GM19025 (cell line): ENCODE data around the gene JTB.

Experiments
- ATAC-seq: cut with Tn5 transposase; IDR thresholded peaks from one replicate; pipeline ENCODE4 v1.9.1; 2021; ENCODE audit warnings: mild to moderate bottlenecking, low read depth, moderate library complexity; ENCODE audit not compliant: unreplicated experiment

Gene JTB

DNA sequence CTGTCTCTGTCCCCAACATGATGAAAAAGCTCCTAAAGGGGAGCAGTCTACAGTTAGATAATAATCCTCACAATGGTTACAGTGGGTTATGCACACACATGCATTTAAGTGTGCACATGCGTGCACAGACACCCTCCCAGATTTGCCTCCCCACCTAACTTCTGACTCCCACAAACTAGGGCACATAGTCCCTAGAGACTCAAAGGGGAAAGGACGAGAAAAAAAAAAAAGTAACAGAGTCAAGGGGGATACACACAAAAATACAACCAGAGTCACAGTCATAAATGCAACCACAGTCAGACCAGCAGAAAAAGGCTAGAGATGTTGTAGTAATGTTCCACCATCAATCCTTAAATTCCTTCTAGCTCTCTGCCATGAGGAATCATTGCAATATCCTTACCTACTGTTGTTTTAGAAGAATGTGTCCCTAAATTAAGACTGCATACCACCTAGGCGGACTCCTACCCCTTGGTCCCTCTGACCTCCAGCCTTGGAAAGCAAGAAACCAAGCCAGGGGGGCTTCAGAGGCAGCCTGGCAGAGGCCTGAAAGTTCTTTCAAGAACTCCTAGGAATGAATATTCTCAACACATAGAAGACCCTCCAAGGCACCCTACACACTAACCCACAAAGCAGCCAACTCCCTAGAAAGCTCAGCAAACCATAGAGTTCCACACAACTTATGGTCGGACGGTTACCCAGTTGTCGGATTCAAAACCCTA lies 20.3 kb downstream of the JTB start:
- ATAC-seq, result no peak

DNA sequence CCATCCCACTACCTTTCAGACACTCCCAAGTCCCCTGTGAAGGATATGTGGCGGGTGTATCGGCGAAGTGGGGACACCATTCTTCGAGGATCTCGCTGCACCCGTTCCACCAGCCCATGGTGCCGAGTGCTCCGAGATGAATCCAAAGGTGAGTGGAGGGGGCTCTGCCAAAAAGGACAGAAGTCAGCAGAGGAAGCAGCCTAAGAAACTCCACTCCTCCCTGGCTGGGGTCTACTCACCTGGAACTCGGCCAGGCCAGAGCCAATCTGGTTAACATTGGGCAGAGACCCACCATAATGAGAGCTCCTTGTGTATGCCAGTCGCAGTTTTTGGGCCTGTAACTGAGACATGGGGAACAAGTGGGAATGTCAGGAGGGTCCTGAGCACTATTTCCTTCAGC lies 22.6 kb downstream of the JTB start:
- ATAC-seq, result no peak

DNA sequence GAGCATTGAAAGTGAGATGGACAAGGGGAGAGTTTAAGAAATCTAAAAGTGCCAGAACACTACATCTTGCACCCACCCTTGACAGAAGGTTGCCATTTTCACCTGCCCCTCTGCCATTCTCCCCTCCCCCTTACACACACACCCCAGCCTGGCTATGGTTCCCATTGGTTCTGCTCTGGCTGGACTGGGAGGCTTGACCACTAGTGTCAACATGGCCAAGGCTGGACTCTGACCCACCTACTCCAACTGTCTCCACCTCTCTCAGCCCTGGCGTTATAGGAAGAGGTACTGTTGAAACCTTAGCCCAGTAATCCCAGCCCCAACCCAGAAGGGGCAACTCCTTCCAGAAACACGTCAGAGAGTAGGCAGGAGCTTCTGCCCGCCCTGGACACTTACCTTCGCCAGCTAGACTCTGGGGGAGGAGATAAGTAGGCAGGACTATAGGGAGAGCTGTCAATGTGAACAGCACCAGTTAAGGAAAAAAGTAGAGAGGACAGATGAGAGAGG lies 23.6 kb downstream of the JTB start:
- ATAC-seq, result no peak

DNA sequence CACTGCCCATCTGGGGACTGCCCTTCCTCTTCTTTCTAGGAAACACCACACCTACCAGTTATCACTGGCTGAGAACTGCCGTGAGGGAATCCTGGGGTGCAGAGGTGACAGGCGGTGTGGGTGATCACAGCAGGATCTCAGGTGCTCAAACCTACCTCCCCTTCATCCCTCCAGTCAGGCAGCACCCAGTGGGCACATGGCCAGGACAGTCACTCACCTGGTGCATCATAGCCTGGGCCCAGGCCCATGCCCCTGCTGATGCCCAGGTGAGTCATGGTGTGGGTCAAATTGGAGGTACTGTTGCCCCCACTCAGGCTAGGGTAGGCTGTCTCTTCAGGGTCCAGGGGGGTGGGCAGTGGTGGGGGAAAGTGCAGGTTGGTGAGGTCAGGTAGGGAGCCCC lies 25.7 kb downstream of the JTB start:
- no peak for ATAC-seq

DNA sequence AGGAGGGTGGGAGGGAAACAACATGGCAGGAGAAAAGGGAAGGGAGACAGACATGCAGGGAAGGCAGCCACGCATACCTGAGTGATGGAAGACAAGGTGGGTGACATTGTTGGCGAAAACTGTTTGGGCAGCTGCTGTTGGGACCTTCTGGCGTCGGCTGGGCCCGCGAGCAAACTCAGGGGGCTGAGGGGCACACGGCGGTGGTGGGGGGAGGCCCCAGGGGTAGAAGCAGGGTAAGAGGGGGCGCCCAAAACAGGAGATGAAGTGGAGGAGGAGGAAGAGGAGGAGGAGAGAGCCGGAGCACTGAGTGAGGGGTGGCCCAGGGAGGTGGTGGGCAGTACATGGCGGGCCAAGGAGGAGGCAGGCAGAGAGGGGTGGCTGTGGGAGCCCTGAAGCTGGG lies 26.3 kb downstream of the JTB start:
- no peak for ATAC-seq

DNA sequence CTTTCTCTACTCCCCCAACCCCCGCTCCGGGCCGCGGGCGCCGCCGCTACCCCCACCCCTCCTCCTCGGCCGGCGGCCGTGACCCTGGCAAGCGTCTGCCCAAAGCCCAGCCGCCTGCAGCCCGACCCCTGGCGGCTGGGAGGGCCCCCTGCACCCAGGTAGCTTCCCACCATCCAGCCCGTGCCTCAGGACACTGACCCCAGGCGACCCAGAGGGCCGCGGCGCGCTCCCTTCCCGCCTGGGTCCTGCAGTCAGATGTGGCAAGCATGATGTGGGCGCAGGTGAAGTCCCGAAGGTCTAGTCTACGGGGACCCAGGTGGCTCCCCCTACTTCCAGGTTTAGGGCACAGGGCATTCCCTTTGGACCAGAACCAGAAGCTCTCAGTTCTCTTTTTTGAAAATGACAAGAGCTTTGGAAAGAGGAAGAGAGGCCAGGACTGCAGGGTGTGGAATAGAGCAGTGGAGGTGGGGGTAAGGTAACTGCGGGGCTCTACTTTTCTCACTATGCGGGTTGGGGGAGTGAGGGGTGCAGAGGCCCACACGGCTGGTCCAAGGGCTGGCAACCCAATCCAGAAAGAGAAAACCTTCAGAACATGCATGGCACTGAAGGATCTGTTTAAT lies 30.7 kb downstream of the JTB start, which contains the start of gene DENND4B:
DENND4B (minus strand) TSS at position 97 of the 620 bp plus-strand sequence. CDS start 2,344 bp downstream, outside the sequence.
- ATAC-seq, result peak; percentile 64

DNA sequence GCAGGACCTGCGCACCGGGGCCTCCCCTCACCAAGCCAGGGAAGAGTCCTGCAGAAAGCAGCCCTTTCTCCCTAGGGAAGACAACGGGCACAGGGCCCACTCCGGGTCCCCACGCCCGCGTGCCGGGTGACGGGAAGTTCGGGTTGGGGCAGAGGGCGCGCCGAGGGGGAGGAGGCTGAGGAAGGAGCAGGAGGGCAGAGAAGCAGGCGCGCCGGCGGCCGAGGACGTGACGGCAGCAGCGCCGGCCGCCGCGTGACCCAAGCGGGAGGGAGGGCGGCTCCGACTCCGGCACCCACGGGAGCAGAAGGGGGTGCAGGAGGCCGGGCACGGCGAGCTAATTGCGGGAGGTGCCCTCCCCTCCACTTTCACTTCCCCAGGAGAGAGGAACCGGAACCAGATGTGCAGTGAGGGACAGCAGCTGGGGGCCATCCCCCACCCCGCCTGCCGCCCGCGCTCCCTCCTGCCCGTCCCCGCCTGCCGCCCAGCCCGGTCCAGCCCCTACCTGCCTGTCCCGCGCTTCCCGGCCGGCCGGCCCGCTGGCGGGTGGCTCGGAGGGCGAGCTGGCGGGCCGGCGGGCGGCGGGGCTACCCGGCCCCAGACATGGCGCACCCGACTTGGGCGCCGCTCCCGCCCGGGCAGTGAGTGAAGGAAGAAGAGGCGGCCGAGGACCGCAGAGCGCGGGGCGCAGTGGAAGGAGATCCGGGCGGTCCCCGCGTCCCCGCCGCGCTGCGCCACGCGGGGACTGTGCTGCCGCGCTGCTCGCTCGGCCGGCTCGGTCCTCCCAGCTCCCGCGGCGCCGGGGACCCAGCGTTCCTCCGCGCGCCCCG lies 31.5 kb downstream of the JTB start:
- ATAC-seq, result peak; percentile 64

DNA sequence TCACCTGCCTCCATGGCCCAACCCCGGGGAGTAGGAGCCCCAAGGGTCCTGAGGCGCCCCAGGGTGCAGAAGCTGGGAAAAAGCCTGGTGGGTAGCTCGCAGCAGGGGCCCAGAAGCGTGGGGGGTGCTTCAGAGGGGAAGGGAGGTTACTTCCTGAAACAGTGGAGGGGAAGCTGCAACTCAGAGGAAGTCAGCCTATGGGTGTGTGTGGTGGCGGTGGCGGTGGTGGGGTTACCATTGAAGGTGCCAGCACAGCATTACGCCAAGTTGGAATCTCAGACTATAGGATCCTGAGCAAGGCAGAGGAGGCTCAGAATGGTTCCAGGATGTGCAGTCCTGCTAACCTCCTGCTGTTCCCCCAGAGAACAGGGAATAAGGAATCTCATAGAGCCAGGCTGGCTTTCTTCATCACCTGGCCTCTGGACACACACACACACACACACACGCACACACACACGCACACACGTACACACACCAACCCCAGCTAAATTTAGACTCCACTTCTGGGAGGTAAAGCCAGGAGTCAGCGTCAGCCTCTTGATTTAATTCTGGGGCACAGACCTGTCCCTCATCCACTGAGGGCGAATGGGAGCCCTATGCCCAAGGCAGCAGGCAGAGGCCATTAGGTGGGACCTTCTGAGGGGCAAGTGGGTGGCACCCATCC lies 32.2 kb downstream of the JTB start:
- no peak for ATAC-seq

DNA sequence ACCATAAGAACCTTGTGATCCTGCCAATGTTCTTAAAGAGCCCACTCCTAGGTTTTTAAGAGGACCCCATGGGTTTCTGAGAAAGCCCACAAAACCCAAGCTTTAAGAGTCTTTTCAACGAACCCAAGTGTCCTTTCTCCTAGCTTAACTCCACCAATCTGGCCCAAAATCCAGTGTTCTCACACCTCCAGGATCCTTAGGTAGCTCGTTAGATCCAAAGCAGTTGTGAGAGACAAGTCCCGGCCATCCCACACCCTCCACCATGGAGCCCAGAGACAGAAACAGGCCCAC lies 32.7 kb downstream of the JTB start:
- ATAC-seq, result no peak

DNA sequence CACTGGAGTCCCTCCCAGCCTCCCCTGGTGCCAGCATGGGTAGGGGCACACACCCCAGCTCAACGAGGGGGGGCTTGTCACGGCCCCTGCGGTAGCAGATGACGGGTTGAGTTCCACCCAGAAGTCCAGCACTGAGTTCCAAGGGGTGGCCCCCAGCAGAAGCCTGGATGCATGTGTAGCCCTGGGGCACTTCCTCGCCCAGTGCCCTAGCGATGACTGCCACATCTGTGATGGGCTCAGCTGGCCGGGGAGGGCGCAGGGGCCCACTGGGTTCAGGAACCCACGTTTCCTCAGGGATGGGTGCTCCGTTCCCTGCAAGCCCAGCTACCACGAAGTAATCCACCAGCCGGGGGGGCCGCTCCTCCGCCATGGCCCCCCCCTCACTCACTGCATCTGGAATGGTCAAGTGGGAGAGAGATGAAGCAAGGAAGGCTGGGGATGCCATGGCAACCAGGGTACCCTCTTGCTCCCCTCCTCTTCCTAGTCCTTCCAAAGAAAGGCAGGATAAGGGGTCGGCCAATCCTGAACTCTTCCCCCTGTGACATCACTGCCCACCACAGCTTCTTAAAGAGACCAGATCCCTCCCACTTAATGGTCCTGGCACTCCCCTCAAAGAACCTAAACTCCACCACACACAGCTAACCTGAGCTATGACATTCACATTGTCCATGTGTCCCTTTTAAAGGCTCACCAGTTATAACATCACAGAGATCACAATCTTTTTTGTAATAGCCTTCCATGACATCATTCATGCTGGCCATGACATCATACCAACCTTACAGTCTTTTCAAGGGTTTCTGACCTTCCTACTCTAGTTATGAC lies 33.3 kb downstream of the JTB start:
- ATAC-seq, result no peak

DNA sequence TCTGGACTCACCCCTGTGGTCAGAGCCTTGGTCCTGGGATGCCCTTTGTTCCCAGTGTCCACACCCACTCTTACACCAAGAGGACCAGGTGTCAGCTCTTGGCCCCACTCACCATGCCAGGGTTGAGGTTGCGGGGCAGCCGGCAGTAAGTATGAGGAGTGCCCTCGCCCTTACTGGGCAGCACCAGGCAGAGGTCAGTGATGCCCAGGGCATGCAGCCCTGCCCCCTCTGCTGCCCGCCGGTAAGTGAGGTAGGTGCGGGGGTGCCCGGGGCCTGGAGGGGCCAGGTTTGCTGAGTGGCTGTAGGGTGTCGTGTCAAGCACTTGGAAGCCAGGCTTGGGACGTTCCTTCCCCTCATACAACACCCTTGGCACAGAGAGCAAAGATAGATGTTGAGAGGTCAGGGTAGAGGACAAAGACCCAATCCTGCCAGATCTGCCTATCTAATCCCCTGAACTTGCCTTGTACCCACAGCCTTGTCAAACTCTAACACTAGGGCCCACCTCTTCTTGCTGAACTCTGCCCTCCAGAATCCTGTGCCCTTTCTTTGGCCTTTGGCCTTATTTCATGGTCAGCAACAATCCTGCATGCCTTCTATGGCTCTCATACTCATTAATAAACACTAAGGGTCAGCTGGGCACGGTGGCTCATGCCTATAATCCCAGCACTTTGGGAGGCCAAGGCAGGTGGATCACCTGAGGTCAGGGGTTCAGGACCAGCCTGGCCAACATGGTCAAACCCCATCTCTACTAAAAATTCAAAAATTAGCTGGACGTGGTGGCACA lies 34.5 kb downstream of the JTB start:
- no peak for ATAC-seq

DNA sequence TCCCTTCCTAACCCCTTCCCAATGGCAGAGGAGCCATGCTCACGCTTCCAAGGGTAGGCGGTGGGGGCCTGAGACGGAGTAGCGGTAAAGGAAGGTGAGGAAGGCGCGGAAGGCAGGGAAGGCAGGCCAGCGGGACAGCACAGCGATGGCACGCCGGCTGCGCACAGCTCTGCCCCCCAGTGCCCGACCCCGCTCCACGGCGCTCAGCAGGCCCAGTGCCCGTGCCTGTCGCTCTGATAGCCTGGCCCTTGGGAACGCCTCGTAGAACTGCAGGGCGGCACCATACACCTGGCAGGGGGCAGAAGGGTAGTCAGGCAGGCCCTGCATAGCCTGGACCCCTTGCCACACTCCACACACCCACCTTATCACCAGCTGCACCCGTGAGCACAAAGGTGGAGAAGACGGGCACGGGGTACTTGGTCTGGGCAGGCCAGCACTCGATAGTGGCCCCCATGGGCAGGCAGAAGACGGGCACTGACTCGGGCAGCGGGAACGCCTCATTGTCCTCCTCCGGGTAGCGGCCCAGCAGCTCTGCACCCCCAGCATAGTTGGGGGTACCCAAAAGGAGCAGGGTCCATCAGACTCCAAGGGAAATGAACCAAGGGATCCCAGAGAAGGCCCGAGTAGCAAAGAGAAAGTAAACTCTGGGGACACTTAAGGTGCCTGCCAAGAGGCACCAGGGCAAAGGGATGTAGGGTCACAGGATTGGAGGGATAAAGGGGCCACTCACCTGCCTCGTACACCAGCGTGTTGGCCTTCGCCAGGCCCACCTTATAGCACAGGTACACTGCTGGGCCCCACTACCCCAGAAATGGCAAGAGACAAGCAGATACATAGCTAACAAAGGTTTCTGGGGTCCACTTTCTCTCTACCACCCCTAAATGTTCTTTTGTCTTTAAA lies 35.4 kb downstream of the JTB start:
- no peak for ATAC-seq

DNA sequence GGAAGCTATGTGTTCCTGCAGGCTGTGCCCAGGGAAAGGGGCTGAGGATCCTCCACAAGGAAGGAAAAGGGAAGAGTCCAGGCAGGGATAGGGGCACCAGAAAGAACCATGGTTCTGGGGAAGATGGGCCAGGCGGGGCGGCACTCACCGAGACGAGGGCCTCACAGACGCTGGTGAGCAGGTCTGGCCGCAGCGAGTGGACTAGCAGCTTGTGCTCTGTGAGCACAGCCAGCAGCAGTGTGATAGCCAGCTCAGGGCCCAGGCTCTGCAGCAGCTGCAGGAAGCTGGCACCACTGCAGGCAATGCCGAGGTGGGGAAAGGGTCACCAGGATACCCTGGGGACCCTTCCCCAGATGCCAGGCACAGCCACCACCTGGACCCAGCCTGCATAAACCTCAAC lies 36.7 kb downstream of the JTB start:
- ATAC-seq, result no peak

DNA sequence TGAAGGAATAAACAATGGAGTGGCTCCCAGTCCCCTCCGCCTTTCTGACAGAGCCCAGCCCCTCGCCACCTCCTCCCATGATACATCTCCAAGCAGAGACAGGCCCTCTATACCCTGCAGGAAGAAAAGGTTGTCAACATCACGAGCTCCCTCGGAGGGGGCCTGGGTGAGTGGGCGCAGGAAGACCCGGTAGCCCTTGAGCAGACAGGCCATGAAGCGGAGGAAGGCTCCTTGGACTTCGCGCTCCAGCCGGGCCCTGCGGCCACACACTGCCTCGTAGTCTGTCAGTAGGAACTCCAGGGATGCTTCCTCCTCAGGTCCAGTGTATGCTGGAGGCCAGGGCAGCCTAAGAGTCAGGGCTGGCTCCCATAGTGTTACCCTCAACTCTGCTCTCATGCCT lies 38.0 kb downstream of the JTB start:
- ATAC-seq, result no peak

DNA sequence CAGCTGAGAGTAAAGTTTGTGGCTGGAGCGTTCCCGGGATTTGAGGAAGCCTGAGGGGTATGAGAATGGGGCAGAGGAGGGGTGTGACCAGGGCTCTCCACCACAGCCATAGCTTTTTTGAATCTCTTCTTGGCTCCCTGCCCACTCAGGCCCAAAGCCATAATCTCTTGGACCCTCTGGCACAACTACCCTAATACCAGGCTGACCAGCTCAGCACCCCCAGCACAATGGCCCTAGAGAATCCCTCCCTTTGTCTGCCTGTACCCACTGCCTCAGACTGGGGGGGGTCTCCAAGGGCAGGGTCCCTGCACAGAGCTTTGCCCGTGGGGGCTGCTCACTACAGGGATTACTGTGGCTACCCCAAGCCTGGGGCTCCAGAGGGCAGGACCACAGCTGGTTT lies 38.5 kb downstream of the JTB start:
- no peak for ATAC-seq

DNA sequence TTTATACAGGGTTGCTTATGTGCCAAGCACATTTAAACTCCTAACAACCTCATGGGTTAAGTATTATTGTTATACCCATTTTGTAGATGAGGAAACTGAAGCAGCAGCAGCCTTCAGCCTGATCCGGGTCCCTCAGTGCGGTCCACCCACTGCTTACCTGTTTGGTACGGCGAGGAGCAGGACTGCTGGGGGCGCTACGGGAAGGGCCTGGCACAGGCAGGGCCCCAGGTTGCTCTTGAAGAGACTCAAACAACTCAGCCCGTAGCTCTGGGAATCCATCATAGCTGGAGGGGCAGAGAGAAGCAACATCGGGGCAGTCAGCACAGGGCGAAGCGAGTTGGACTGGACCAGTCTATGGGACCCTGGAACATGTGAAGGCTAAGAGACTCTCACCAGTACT lies 40.1 kb downstream of the JTB start:
- no peak for ATAC-seq

DNA sequence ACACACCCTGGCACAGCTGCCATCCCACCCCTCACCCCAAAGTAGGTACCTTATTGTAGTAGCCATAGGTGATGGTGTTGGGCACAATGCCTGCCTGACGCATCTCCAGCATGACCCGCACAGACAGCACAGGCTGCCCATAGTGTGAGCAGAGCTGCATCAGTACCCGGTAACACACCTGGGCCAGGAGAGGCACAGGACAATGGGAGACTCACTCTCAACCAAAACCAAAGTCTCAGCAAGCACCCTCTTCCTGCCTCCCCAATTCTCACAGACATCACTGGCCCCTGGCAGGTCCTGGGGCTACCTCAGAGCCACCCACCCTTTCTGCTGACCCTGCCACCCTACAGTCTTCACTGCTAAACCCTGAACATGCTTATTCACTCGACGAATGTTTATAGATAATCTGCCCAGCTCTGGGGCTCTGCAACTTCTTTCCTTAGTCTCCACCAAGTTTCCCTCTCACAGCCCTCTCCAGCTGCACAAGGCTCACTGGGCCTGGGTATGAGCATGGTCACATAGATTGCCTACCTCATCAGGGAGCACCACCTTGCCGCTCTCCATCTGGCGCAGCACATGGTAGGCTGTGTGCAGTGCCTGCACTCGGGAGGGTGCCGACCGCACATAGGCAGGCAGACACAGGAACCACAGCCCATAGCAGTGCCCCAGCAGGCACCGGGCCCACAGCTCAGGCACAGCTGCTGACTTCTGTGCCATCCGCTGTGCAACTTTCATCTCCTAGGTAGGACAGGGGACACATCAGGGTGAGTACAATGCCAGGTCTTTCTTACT lies 41.3 kb downstream of the JTB start:
- no peak for ATAC-seq

DNA sequence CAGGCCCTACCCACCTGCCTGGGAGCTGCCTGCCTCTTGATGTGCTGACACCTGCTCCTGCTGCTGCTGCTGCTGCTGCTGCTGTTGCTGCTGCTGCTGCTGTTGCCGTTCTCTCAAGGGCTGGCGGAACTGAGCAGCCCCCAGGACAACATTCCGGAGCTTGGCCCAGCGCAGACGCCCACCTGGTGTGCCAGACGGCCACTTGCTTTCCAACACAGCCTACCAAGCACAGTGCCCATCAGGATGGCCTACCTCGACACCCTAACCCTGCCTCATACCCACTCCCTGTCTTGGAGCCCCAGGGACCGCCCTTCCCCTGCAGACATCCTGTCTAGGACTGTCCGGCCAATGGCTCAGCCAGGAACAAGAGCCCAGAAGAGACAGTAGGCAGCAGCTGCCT lies 42.7 kb downstream of the JTB start:
- ATAC-seq, result no peak
